ENCODE data around the gene TESPA1.
"Not testable (repeated sequence)": the region's sequence is repeated elsewhere in the genome, so short reads cannot be mapped to it uniquely, and the experiment has no call there.

The TESPA1 gene

GRCh38 chr12:54949073-54949711 lies 35.4 kb downstream of the TESPA1 start:
- DNase-seq, result no peak

- no peak for DNase-seq
Observed at GRCh38 chr12:54948171-54948570, 36.4 kb downstream of the TESPA1 start.

- DNase-seq, result no peak
Observed at GRCh38 chr12:54945082-54945481, 39.5 kb downstream of the TESPA1 start.

DNA sequence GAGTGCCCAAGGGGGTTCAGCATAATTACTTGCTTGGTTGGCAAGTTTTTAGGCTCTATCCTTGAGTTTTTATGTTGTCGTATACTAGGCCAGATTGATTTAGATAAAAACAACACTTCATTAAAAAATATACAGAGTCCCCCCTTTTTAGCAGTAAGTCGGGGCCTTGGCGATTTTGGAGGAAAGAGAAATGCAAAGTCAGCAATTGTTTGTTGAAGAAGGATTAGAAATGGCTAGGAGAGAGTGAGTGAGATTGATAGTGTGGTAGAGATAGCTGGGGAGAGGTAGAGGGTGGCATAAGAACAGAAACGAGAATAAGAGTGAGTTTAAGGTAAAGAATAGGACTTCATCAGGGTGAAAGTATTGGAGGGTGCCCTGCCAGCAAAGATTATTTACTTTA lies 41.3 kb downstream of the TESPA1 start:
- not testable (repeated sequence) for DNase-seq

- peak in 15 of 51 donors; percentile 3 to 74 (median 24) for DNase-seq
Observed at GRCh38 chr12:54941659-54942058, 42.9 kb downstream of the TESPA1 start.

DNA sequence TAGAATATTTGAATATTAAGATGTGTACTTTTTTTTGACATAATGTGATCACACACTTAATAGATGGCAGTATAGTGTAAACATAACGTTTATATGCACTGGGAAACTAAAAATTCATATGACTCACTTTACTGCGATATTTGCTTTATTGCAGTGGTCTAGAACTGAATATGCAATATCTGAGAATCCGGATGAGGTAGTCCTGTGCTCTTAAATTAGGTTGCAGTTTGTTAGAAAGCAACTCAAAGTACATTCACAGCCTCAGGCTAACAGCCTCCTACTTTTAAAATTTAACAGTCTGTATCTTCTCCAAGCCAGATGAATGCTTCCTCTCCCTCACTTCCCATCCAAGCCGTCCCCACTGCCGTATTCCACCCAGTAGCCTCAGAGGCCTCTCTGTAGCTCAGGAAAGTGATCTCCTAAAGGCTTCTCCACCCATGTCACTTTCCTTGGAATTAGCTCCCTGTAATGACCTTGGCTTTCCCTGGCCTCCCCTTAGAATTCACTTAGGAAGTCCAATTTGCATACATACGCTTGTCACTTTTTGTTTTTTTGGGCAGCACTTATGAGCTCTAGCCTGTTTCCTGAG lies 43.7 kb downstream of the TESPA1 start:
- DNase-seq, result no peak

- no peak for DNase-seq
Observed at GRCh38 chr12:54937929-54938328, 46.6 kb downstream of the TESPA1 start.

DNA sequence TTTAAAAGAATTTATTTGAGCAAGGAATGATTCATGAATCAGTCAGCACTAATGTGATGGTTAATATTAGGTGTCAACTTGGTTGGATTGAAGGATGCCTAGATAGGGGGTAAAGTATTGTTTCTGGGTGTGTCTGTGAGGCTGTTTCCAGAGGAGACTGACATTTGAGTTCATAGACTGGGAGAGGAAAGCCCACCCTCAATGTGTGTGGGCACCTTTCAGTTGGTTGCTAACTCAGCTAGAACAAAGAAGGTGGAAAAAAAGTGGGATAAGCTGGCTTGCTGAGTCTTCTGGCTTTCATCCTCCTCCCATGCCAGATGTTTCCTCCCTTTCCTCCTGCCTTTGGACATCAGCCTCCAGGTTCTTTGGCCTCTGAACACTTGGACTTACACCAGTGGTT lies 47.2 kb downstream of the TESPA1 start:
- no peak for DNase-seq

GRCh38 chr12:54936736-54937135 lies 47.8 kb downstream of the TESPA1 start:
- no peak for DNase-seq

- DNase-seq, result peak in 1 of 51 donors; percentile 17
Observed at GRCh38 chr12:54935235-54935951, 49.2 kb downstream of the TESPA1 start.

DNA sequence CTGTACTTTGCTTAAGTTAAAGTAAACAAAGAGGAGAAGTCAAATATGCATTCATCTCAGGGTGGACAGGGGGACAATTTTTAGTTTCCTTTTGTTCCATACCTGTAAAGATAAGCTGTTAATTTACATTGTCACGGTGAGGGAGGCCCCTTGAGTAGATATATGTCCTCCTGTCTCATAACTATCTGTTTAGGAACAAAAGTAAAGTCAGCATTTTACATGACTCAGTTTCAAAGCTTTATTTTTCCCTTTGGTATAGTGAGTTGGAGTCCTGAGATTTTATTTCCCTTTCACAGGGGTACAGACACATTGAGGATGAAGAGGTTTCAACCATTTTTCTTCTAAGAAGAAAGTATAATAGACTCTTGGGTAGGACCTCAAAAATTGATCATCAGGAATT lies 50.1 kb downstream of the TESPA1 start:
- no peak for DNase-seq

- no peak for DNase-seq
Observed at GRCh38 chr12:54933376-54933775, 51.2 kb downstream of the TESPA1 start.

- no peak for DNase-seq
Observed at GRCh38 chr12:54932691-54933090, 51.9 kb downstream of the TESPA1 start.

DNA sequence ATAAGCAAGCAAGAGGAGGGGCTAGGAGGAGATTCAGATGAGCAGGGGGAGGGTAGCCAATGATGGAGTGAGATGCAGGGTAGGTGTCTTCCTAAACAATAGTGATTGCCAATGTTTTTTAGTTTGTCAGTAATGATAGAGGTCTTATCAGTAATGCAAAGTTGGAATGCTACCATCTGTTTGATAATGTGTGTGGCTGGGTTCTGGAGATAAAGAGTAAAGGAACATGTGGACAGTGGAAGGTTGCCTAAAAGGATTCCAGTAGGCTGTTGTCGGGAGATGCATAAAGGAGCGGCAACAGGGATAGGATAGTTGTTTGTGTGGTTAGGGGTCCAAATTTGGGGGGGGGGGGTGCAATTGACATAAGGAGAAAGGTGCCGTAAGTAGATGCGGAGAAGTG lies 52.5 kb downstream of the TESPA1 start:
- DNase-seq, result no peak

- DNase-seq, result no peak
Observed at GRCh38 chr12:54929998-54930397, 54.6 kb downstream of the TESPA1 start.

DNA sequence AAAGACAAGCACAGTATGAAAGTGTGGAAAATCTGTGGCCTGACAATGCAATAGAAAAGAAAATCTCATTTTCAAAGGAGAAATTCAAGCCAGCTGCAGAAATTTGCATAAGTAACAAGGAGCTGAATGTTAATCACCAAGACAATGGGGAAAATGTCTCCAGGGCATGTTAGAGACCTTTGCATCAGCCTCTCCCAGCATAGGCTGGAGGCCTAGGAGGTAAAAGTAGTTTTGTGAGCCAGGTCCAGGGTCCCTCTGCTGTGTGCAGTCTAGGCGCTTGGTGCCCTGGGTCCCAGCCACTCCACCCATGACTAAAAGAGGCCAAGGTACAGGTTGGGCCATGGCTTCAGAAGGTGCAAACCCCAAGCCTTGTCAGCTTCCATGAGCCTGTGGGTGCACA lies 58.3 kb downstream of the TESPA1 start:
- no peak for DNase-seq

DNA sequence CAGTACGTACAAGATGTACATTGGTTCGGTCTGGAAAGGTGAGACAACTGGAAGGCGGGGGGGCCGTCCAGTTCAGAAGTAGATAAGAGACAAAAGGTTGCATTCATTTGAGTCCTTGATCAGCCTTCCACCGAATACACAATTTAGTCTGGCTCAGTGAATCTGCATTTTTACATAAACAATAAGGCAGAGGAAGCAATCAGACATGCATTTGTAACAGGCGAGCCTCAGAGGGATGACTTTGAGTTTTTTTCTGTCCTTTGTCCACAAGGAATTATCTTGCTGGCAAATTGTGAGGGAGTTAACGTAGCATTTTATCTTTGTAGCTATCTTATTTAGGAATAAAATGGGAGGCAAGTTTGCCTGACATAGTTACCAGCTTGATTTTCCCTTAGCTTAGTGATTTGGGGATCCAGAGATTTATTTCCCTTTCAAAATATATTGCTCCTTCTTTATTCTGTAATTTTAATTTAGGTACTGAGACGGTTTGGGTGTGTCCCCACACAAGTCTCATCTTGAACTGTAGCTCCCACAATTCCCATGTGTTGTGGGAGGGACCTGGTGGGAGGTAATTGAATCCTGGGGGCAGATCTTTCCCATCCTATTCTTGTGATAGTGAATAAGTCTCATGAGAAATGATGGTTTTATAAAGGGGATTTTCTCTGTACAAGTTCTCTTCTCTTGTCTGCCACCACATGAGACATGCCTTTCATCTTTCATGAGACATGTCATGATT lies 59.4 kb downstream of the TESPA1 start:
- no peak for DNase-seq

- no peak for DNase-seq
Observed at GRCh38 chr12:54917001-54917488, 67.5 kb downstream of the TESPA1 start.

Measured in hypothalamus (tissue), 51 donors.